ENCODE data around the gene PCDHGB2.
"Not testable (repeated sequence)": the region's sequence is repeated elsewhere in the genome, so short reads cannot be mapped to it uniquely, and the experiment has no call there.

PCDHGB2 gene

GRCh38 chr5:141387557-141388311, 27.9 kb downstream of the PCDHGB2 start, which contains the start of gene PCDHGB4:
TSS of gene PCDHGB4 (plus strand) at chr5:141387698. CDS start at chr5:141387885, 187 bp downstream.
- DNase-seq, result not testable (repeated sequence)

- DNase-seq, result no peak
Observed at GRCh38 chr5:141388661-141389060, 28.9 kb downstream of the PCDHGB2 start.

- no peak for DNase-seq
Observed at GRCh38 chr5:141389153-141390042, 29.6 kb downstream of the PCDHGB2 start.

DNA sequence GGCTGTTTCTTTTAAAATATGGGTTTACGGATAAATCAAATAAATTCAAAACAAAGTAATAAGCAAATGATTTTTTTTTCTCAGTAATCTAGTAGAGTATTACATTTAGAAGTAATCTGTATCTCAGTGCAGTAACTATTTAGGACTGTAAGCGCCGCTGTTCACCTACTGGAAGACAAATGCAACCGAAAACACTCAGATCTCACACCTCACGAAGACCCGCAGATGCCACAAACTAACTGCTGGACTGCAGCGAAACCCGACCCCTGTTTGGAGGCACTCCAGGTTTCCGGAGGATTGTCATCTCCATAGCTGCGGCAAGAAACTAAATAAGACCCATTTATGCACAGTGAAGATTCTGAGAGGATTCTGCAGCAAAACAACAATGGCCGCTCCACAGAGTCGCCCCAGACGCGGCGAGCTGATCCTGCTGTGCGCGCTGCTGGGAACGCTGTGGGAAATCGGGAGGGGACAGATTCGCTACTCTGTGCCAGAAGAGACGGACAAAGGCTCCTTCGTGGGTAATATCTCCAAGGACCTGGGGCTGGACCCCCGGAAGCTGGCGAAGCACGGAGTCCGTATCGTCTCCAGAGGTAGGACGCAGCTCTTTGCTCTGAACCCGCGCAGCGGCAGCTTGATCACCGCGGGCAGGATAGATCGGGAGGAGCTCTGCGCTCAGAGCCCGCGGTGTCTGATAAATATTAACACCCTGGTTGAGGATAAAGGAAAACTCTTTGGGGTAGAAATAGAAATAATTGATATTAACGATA, 32.8 kb downstream of the PCDHGB2 start, which contains the start of gene PCDHGA8:
TSS of gene PCDHGA8 (plus strand) at position 205 of the 770 bp plus-strand sequence. CDS start at position 386, 181 bp downstream.
- no peak for DNase-seq

GRCh38 chr5:141393267-141393666, 33.5 kb downstream of the PCDHGB2 start:
- no peak for DNase-seq

DNA sequence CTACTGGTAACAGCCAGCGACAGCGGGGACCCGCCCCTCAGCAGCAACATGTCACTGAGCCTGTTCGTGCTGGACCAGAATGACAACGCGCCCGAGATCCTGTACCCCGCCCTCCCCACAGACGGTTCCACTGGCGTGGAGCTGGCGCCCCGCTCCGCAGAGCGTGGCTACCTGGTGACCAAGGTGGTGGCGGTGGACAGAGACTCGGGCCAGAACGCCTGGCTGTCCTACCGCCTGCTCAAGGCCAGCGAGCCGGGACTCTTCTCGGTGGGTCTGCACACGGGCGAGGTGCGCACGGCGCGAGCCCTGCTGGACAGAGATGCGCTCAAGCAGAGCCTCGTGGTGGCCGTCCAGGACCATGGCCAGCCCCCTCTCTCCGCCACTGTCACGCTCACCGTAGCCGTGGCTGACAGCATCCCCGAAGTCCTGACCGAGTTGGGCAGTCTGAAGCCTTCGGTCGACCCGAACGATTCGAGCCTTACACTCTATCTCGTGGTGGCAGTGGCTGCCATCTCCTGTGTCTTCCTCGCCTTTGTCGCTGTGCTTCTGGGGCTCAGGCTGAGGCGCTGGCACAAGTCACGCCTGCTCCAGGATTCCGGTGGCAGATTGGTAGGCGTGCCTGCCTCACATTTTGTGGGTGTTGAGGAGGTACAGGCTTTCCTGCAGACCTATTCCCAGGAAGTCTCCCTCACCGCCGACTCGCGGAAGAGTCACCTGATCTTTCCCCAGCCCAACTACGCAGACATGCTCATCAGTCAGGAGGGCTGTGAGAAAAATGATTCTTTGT, 34.8 kb downstream of the PCDHGB2 start:
- not testable (repeated sequence) for DNase-seq

GRCh38 chr5:141397756-141398551, 38.2 kb downstream of the PCDHGB2 start, which contains the start of gene PCDHGB5:
TSS of gene PCDHGB5 (plus strand) at chr5:141397947. CDS start at chr5:141398128, 181 bp downstream.
- DNase-seq, result not testable (repeated sequence)

DNA sequence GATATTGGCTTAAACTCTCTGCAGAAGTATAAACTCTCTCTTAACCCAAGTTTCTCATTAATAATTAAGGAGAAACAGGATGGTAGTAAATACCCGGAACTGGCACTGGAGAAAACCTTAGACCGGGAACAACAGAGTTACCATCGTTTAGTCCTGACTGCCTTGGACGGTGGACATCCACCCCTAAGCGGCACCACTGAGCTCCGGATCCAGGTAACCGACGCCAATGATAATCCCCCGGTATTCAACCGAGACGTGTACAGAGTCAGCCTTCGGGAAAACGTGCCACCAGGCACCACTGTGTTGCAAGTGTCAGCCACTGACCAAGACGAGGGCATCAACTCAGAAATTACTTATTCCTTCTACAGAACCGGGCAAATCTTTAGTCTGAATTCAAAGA, 38.8 kb downstream of the PCDHGB2 start:
- DNase-seq, result no peak

- no peak for DNase-seq
Observed at GRCh38 chr5:141399555-141400258, 39.9 kb downstream of the PCDHGB2 start.

DNA sequence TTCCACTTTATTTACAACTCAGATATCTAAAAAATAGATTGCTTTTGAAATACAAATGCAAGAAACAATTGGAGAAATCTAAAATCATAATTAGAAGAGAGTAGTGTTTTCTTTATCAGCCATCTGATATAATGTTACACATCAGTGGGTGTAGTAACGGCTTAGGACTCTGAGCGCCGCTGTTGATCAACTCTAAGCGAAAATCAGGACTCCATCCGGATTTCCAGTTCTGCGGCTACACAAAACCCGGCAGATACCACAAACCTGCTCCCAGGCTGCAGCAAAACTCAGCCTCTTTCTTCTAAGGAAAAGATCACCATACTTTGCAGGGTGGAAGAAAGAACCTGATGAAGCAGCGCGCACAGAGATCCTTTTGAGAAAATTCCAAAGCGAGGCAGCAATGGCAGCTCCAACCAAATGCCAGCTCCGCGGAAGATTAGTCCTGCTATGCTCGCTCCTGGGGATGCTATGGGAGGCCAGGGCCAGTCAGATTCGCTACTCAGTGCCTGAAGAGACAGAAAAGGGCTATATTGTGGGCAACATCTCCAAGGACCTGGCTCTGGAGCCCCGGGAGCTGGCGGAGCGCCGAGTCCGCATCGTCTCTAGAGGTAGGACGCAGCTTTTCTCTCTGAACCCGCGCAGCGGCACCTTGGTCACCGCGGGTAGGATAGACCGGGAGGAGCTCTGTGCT, 42.9 kb downstream of the PCDHGB2 start, which contains the start of gene PCDHGA9:
TSS of gene PCDHGA9 (plus strand) at position 226 of the 691 bp plus-strand sequence. CDS start at position 401, 175 bp downstream.
- DNase-seq, result no peak

GRCh38 chr5:141403387-141403786, 43.6 kb downstream of the PCDHGB2 start:
- no peak for DNase-seq

DNA sequence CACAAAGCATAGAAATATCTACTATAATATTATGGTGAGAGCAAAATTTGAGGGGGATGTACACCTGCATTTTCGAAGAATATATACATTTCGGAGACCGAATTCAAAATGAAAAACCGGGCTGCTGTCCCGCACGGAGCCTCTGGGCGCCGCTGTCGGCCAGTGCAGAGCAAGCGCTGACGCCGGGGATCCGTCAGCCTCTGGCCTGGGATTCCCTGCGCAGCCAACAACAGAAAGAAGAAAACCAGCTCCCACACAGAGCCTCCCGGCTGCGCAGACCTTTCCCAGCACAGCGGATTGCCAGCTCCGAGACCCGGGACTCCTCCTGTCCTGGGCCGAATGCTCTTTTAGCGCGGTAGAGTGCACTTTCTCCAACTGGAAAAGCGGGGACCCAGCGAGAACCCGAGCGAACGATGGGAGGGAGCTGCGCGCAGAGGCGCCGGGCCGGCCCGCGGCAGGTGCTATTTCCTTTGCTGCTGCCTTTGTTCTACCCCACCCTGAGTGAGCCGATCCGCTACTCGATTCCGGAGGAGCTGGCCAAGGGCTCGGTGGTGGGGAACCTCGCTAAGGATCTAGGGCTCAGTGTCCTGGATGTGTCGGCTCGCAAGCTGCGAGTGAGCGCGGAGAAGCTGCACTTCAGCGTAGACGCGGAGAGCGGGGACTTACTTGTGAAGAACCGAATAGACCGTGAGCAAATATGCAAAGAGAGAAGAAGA, 48.2 kb downstream of the PCDHGB2 start, which contains the start of gene PCDHGB6:
TSS of gene PCDHGB6 (plus strand) at position 232 of the 716 bp plus-strand sequence. CDS start at position 414, 182 bp downstream.
- not testable (repeated sequence) for DNase-seq

- no peak for DNase-seq
Observed at GRCh38 chr5:141409598-141410306, 50.0 kb downstream of the PCDHGB2 start.

GRCh38 chr5:141411575-141411974, 51.8 kb downstream of the PCDHGB2 start:
- no peak for DNase-seq
